ENCODE results near the gene EXO1. TPM values are rescaled to one million over a fixed set of nuclear protein-coding genes. Genes with fewer than 3 reads are reported as not detected.

The EXO1 gene
- total and polyA plus RNA-seq, 9 donors: 0.12 to 1.3 (median 0.63) TPM

DNA sequence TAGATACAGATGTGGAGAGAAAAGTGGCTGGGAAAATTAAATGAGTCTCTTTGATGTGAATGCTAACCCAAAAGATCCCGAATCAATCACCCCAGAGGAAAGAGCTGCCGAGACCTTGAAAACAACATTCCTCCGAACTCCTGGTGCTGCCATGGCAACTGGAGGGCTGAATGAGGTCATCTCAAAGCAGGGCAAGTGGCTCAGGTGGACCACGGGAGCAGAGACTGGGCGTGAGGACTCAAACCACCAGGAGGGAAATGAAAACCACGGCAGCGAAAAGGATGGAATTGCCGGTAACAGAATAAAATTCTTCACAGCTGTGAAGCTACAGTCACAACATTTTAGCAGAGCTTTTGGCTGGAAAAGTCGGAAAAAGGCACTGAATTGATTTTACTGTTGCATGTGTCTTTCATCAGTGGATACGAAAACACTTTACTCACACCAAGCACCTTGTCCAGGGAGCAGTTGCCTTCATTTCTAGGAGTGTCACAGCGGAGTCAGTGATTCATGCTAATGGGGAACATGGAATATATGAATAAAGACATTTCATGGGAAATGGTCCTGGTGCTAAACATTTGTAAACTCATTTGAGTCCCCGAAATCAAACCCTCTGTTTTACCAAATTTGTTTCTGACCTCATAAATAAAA, 86.3 kb downstream of the EXO1 start:
- TF ChIP-seq, protein P1, sequence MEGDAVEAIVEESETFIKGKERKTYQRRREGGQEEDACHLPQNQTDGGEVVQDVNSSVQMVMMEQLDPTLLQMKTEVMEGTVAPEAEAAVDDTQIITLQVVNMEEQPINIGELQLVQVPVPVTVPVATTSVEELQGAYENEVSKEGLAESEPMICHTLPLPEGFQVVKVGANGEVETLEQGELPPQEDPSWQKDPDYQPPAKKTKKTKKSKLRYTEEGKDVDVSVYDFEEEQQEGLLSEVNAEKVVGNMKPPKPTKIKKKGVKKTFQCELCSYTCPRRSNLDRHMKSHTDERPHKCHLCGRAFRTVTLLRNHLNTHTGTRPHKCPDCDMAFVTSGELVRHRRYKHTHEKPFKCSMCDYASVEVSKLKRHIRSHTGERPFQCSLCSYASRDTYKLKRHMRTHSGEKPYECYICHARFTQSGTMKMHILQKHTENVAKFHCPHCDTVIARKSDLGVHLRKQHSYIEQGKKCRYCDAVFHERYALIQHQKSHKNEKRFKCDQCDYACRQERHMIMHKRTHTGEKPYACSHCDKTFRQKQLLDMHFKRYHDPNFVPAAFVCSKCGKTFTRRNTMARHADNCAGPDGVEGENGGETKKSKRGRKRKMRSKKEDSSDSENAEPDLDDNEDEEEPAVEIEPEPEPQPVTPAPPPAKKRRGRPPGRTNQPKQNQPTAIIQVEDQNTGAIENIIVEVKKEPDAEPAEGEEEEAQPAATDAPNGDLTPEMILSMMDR (IDR thresholded peaks at IDR 0.05): no peak
- TF ChIP-seq POLR2A (IDR thresholded peaks at IDR 0.05) (no peak), EP300 (IDR thresholded peaks at IDR 0.05) (no peak)
- Histone ChIP-seq H3K27ac (peak overlapping the region in 1 of 2 donors; percentile 53), H3K9me3 (no peaks in the 10 kb centered on the region), H3K36me3 (no peaks in the 10 kb centered on the region), H3K27me3 (no peaks in the 10 kb centered on the region), H3K4me3 (no peak overlapping the region), H3K4me1 (ENCODE audit: insufficient read depth) (peaks cover 2% of the 10 kb centered on the region)
- DNase-seq: peak; percentile 66 to 78 (median 73)
- intact Hi-C loops (cut with DNase I): no loop called here
- WGBS, 3 donors: 15 to 22% (median 16%) methylated on average over 12 of the region's 12 CpGs

DNA sequence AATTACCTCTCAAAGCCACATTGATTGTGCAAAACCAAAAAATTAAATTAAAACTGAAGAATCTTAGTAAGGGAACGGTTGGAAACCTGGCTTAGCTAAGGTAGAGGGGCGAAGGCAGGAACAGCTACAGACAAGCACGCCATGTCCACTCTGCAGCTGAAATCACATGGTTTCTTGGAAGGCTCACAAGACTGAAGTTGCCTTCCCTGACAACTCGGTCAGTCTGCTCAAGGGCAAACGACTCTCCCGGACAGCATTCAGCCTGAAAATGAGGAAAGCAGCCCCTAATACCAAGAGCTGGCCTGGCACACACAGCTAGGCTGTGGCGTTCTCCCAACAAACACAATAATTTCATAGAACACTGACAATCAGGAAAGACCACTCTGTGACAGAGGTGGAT, 86.9 kb downstream of the EXO1 start:
- H3K36me3 ChIP-seq: no peaks in the 10 kb centered on the region
- DNase-seq: peak in 4 of 5 donors; percentile 19 to 47 (median 30)
- intact Hi-C loops (cut with DNase I): no loop called here
- TF ChIP-seq POLR2A (IDR thresholded peaks at IDR 0.05): no peak
- TF ChIP-seq EP300 (IDR thresholded peaks at IDR 0.05): no peak
- TF ChIP-seq, protein P1 (IDR thresholded peaks at IDR 0.05): no peak
- H3K27me3 ChIP-seq: no peaks in the 10 kb centered on the region
- H3K27ac ChIP-seq: peak overlapping the region in 1 of 2 donors; percentile 53
- WGBS, 3 donors: 21 to 33% (median 22%) methylated on average over 7 of the region's 7 CpGs
- no peak overlapping the region for H3K4me3 ChIP-seq
- peaks cover 2% of the 10 kb centered on the region for H3K4me1 ChIP-seq (ENCODE audit: insufficient read depth)
- H3K9me3 ChIP-seq: no peaks in the 10 kb centered on the region

Other genes starting within 250 kb of the EXO1 start
- 10 to 100 TPM in 5 of 7 donors, 1 to 10 TPM in 2; 5.5 to 25.1 (median 16.2) TPM for gene CHML, start 207.8 kb upstream of the EXO1 start, total RNA-seq
- gene CHML, start 207.8 kb upstream of the EXO1 start, polyA plus RNA-seq: 1 to 10 TPM; 5.3 to 6.7 TPM
- 10 to 100 TPM in 2 of 7 donors, 1 to 10 TPM in 5; 5.3 to 30.3 (median 9.5) TPM for gene OPN3, start 207.8 kb upstream of the EXO1 start, total RNA-seq
- gene OPN3, start 207.8 kb upstream of the EXO1 start, polyA plus RNA-seq: 10 to 100 TPM in 1 of 2 donors, 1 to 10 TPM in 1; 6.0 to 19.1 TPM
- under 1 TPM in 5 of 7 donors, not detected in 2; 0.15 to 0.67 (median 0.41) TPM for gene WDR64, start 195.9 kb upstream of the EXO1 start, total RNA-seq
- gene WDR64, start 195.9 kb upstream of the EXO1 start, polyA plus RNA-seq: under 1 TPM; 0.10 to 0.22 TPM
- not detected for gene BECN2, start 109.6 kb downstream of the EXO1 start, total RNA-seq
- gene BECN2, start 109.6 kb downstream of the EXO1 start, polyA plus RNA-seq: not detected
- 1 to 10 TPM in 6 of 7 donors, under 1 TPM in 1; 0.67 to 6.1 (median 1.8) TPM for gene MAP1LC3C, start 150.9 kb downstream of the EXO1 start, total RNA-seq
- gene MAP1LC3C, start 150.9 kb downstream of the EXO1 start, polyA plus RNA-seq: 1 to 10 TPM; 2.0 to 4.3 TPM

Measured in ovary (tissue), 9 donors.